Stimulated activated CD4-positive, alpha-beta T cell treated with anti-CD3 and anti-CD28 coated beads, Interleukin-12 subunit alpha, Interleukin-12 subunit beta, amount 100 ng/mL, for 48 hours (primary cell): ENCODE measurements around the gene MRPS34.
"Not testable (repeated sequence)": the region's sequence is repeated elsewhere in the genome, so short reads cannot be mapped to it uniquely, and the experiment has no call there.

Experiments used
- DNase-seq, 3 donors: peaks; one replicate each; pipeline ENCODE4 v3.0.0-alpha.2; 2020; ENCODE audit warnings: low read depth in 2 of 3, low spot score in 1 of 3

The MRPS34 gene

GRCh38 chr16:1772908-1773702 is at the start of gene MRPS34:
TSS of gene MRPS34 (minus strand) at chr16:1773134. CDS start at chr16:1773119, 15 bp downstream.
- DNase-seq, result peak; percentile 65 to 75 (median 72)

GRCh38 chr16:1821861-1822611 is 49.1 kb upstream of the MRPS34 start:
- DNase-seq, result no peak

GRCh38 chr16:1820946-1821290 is 48.0 kb upstream of the MRPS34 start:
- DNase-seq, result no peak

- DNase-seq, result no peak
Observed at GRCh38 chr16:1820096-1820945, 47.4 kb upstream of the MRPS34 start.

GRCh38 chr16:1819611-1820010 is 46.7 kb upstream of the MRPS34 start:
- no peak for DNase-seq

- no peak for DNase-seq
Observed at GRCh38 chr16:1818873-1819525, 46.1 kb upstream of the MRPS34 start.

- DNase-seq, result no peak
Observed at GRCh38 chr16:1818204-1818872, 45.4 kb upstream of the MRPS34 start.

- DNase-seq, result no peak
Observed at GRCh38 chr16:1817716-1818115, 44.8 kb upstream of the MRPS34 start.

GRCh38 chr16:1817276-1817589 is 44.3 kb upstream of the MRPS34 start:
- no peak for DNase-seq

- DNase-seq, result no peak
Observed at GRCh38 chr16:1816396-1817275, 43.7 kb upstream of the MRPS34 start.

- DNase-seq, result no peak
Observed at GRCh38 chr16:1815461-1815860, 42.5 kb upstream of the MRPS34 start.

GRCh38 chr16:1812732-1813163 is 39.8 kb upstream of the MRPS34 start:
- peak; percentile 26 to 54 (median 53) for DNase-seq

- DNase-seq, result no peak
Observed at GRCh38 chr16:1810536-1810935, 37.6 kb upstream of the MRPS34 start.

GRCh38 chr16:1810106-1810505 is 37.2 kb upstream of the MRPS34 start:
- no peak for DNase-seq

GRCh38 chr16:1809281-1809801 is 36.4 kb upstream of the MRPS34 start:
- no peak for DNase-seq

- DNase-seq, result no peak
Observed at GRCh38 chr16:1808691-1809090, 35.8 kb upstream of the MRPS34 start.

- no peak for DNase-seq
Observed at GRCh38 chr16:1807626-1808025, 34.7 kb upstream of the MRPS34 start.

- DNase-seq, result no peak
Observed at GRCh38 chr16:1800701-1801100, 27.8 kb upstream of the MRPS34 start.

GRCh38 chr16:1799263-1799662 is 26.3 kb upstream of the MRPS34 start:
- not testable (repeated sequence) for DNase-seq
